WTC11 (cell line): Measurements from ENCODE around the gene TNS3. TPM values are rescaled to one million over a fixed set of nuclear protein-coding genes. Genes with fewer than 3 reads are reported as not detected.
A peak's percentile ranks its signal among the peaks of the same experiment; 100 is the strongest.

Experiments
- ATAC-seq: fragments of 200-7000 bp; cut with Tn5 transposase; 2 replicates; pipeline ENCODE4 v1.10.0; 2021; ENCODE audit warnings: mild to moderate bottlenecking, moderate library complexity
- CTCF ChIA-PET: fragments of 300-600 bp; sonication (Branson Sonifier 250); formaldehyde crosslinking; loops from one replicate; lab custom pipeline; 2021; ENCODE audit warnings: antibody characterized with exemption; lab: Charles Lee
- POLR2A ChIA-PET: fragments of 350-600 bp; sonication (Branson Sonifier 250); formaldehyde crosslinking; loops from one replicate; lab custom pipeline; 2021; ENCODE audit warnings: antibody characterized with exemption; lab: Charles Lee
- DNase-seq: peaks from one replicate; pipeline ENCODE4 v3.0.0; 2021; ENCODE audit warnings: low spot score
- H3K27ac Mint-ChIP-seq: 2 replicates; pipeline ENCODE4 v1.8.0; 2021; ENCODE audit warnings: mixed read lengths
- H3K27me3 Mint-ChIP-seq: 2 replicates; pipeline ENCODE4 v1.8.0; 2021; ENCODE audit warnings: low read depth, mild to moderate bottlenecking, moderate library complexity, mixed read lengths
- H3K36me3 Mint-ChIP-seq: 2 replicates; pipeline ENCODE4 v1.8.0; 2021; ENCODE audit warnings: mixed read lengths
- H3K4me1 Mint-ChIP-seq: 2 replicates; pipeline ENCODE4 v1.8.0; 2022; ENCODE audit warnings: mixed read lengths
- H3K4me3 Mint-ChIP-seq: 2 replicates; pipeline ENCODE4 v1.8.0; 2021; ENCODE audit warnings: mild to moderate bottlenecking, moderate library complexity, mixed read lengths
- H3K9me3 Mint-ChIP-seq: 2 replicates; pipeline ENCODE4 v1.8.0; 2021; ENCODE audit warnings: mixed read lengths
- ATF6 ChIP-seq: sonication (generic); formaldehyde crosslinking; IDR thresholded peaks from 2 replicates; pipeline ENCODE4 v1.8.1; 2023; ENCODE audit warnings: mild to moderate bottlenecking, missing genetic modification reagents
- CREM ChIP-seq: sonication (generic); formaldehyde crosslinking; IDR thresholded peaks from 2 replicates; pipeline ENCODE4 v1.8.1; 2022; ENCODE audit warnings: mild to moderate bottlenecking, missing genetic modification reagents, moderate library complexity
- E2F1 ChIP-seq: sonication (generic); formaldehyde crosslinking; IDR thresholded peaks from 2 replicates; pipeline ENCODE4 v1.8.0; 2022; ENCODE audit warnings: mild to moderate bottlenecking, missing genetic modification reagents
- EMX1 ChIP-seq: fragments of 250-450 bp; sonication (Bioruptor Pico); IDR thresholded peaks from 2 replicates; pipeline ENCODE4 v1.8.0; 2021; ENCODE audit warnings: mild to moderate bottlenecking
- FOXJ3 ChIP-seq: sonication (generic); formaldehyde crosslinking; IDR thresholded peaks from 2 replicates; pipeline ENCODE4 v1.9.0; 2021; ENCODE audit warnings: missing genetic modification reagents, mild to moderate bottlenecking, borderline replicate concordance
- GTF2I ChIP-seq: fragments of 250-450 bp; sonication (Bioruptor Pico); conservative IDR thresholded peaks from 2 replicates; pipeline ENCODE4 v1.4.0; 2021; ENCODE audit warnings: mild to moderate bottlenecking
- IRF2 ChIP-seq: sonication (generic); formaldehyde crosslinking; IDR thresholded peaks from 2 replicates; pipeline ENCODE4 v1.8.0; 2022; ENCODE audit warnings: low read depth, missing genetic modification reagents, borderline replicate concordance
- MAX ChIP-seq: sonication (generic); formaldehyde crosslinking; IDR thresholded peaks from 2 replicates; pipeline ENCODE4 v1.8.0; 2022; ENCODE audit warnings: mild to moderate bottlenecking, missing genetic modification reagents
- NR1H2 ChIP-seq: sonication (generic); formaldehyde crosslinking; IDR thresholded peaks from 2 replicates; pipeline ENCODE4 v1.9.0; 2021; ENCODE audit warnings: mild to moderate bottlenecking, moderate library complexity, missing genetic modification reagents
- SP1 ChIP-seq: sonication (generic); formaldehyde crosslinking; conservative IDR thresholded peaks from 2 replicates; pipeline ENCODE4 v1.8.1; 2022; ENCODE audit warnings: missing genetic modification reagents
- TEAD4 ChIP-seq: sonication (generic); formaldehyde crosslinking; IDR thresholded peaks from 2 replicates; pipeline ENCODE4 v1.8.0; 2022; ENCODE audit warnings: mild to moderate bottlenecking, missing genetic modification reagents
- USF2 ChIP-seq: sonication (generic); formaldehyde crosslinking; IDR thresholded peaks from 2 replicates; pipeline ENCODE4 v1.8.1; 2023; ENCODE audit warnings: mild to moderate bottlenecking, missing genetic modification reagents, moderate library complexity
- ZBTB21 ChIP-seq: sonication (generic); formaldehyde crosslinking; IDR thresholded peaks from 2 replicates; pipeline ENCODE4 v1.8.1; 2023; ENCODE audit warnings: mild to moderate bottlenecking, missing genetic modification reagents, borderline replicate concordance
- ZBTB43 ChIP-seq: sonication (generic); formaldehyde crosslinking; IDR thresholded peaks from 2 replicates; pipeline ENCODE4 v1.8.1; 2023; ENCODE audit warnings: mild to moderate bottlenecking, missing genetic modification reagents
- ZNF263 ChIP-seq: sonication (generic); formaldehyde crosslinking; IDR thresholded peaks from 2 replicates; pipeline ENCODE4 v1.8.1; 2022; ENCODE audit warnings: low read depth, mild to moderate bottlenecking, moderate library complexity, missing genetic modification reagents
- ZNF396 ChIP-seq: fragments of 250-450 bp; sonication (Bioruptor Pico); IDR thresholded peaks from 2 replicates; pipeline ENCODE4 v1.8.0; 2021; ENCODE audit warnings: mild to moderate bottlenecking, moderate library complexity, borderline replicate concordance
- ZNF423 ChIP-seq: fragments of 250-450 bp; sonication (Bioruptor Pico); IDR thresholded peaks from 2 replicates; pipeline ENCODE4 v2.1.2; 2022; ENCODE audit warnings: mild to moderate bottlenecking, moderate library complexity
- ZNF425 ChIP-seq: fragments of 250-450 bp; sonication (Bioruptor Pico); conservative IDR thresholded peaks from 2 replicates; pipeline ENCODE4 v1.9.0; 2021; ENCODE audit warnings: mild to moderate bottlenecking
- total RNA-seq: library from RNA; stranded (reverse); gene quantifications from 3 replicates; pipeline ENCODE4 v1.2.3, GENCODE V29; 2021

The TNS3 gene
- total RNA-seq, 1 experiment from 2014 or later, result 37.7 TPM

- H3K27ac Mint-ChIP-seq, result no peak overlapping the region
- POLR2A ChIA-PET, result no interaction called here
- peak; percentile 46 for ATAC-seq
These were observed 40.2 kb upstream of the TNS3 start for GRCh38 chr7:47621979-47622561.

GRCh38 chr7:47621347-47621746 lies 39.4 kb upstream of the TNS3 start:
- no peak for ATAC-seq
- TF ChIP-seq NR1H2 (CRISPR knock-in tag) (no peak), E2F1 (CRISPR knock-in tag) (no peak), ZNF425 (no peak), ZNF396 (CRISPR knock-in tag) (no peak), SP1 (no peak), EMX1 (CRISPR knock-in tag) (no peak), USF2 (no peak), GTF2I (CRISPR knock-in tag) (no peak), IRF2 (CRISPR knock-in tag) (no peak), ZNF263 (CRISPR knock-in tag) (no peak), ZNF423 (CRISPR knock-in tag) (no peak), CREM (CRISPR knock-in tag) (no peak), ZBTB43 (no peak), MAX (no peak), ATF6 (CRISPR knock-in tag) (no peak), FOXJ3 (no peak)
- TF ChIP-seq, all 79 proteins: peak for 0
- POLR2A ChIA-PET, result no interaction called here
- Mint-ChIP-seq H3K9me3 (no peaks in the 10 kb centered on the region), H3K27me3 (peaks cover 2% of the 10 kb centered on the region; the same call in 1 of the 2 replicates), H3K27ac (no peak overlapping the region), H3K4me1 (peaks cover 32% of the 10 kb centered on the region), H3K4me3 (no peak overlapping the region), H3K36me3 (no peaks in the 10 kb centered on the region)
- DNase-seq, result no peak
- CTCF ChIA-PET, result no interaction called here

More at GRCh38 chr7:47621979-47622561, 40.2 kb upstream of the TNS3 start:
- Mint-ChIP-seq H3K36me3 (no peaks in the 10 kb centered on the region), H3K27me3 (peaks cover 2% of the 10 kb centered on the region; the same call in 1 of the 2 replicates), H3K9me3 (no peaks in the 10 kb centered on the region), H3K4me3 (no peak overlapping the region), H3K4me1 (peaks cover 35% of the 10 kb centered on the region)
- DNase-seq, result no peak
- CTCF ChIA-PET, result interaction anchor here (0.5 kb wide), 1 partner anchor 41 kb away, joined by 3 read pairs; no protein-coding TSS in a partner anchor
- TF ChIP-seq ZBTB21 (CRISPR knock-in tag) (peak; percentile 46; the same call in 1 of the 2 replicates), MAX (0 out of 2 replicates have a peak, but pooled peaks have one; percentile 41), TEAD4 (CRISPR knock-in tag) (no peak)
